ENCODE measurements around the gene CCL1. TPM values are rescaled to one million over a fixed set of nuclear protein-coding genes. Genes with fewer than 3 reads are reported as not detected.

CCL1 gene
- total RNA-seq, 8 experiments from 2014 or later: not detected

DNA sequence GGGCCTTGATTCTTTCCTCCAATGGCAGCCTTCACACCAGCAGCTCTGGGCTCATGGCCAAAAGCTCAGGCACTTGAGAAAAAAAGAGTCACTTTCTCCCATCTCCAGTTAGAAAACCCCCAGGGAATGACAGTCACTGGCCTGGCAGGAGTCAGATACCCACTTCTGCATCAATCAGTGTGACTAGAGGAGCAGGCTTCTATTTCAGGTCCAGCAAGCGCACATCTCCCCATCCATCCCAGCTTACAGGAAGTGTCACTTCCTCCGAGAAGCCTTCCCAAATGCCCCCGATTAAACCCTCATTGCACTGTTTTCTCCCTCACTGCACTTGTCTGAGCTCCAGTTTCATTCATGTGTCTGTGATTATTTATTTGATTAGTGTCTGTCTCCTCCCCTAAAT lies 30.4 kb upstream of the CCL1 start:
- WGBS, 10 experiments: 40 to 100% (median 67%) methylated on average over 1 to 3 of the region's 3 CpGs; no CpG with 5 or more reads in 4 of the 10 experiments
- in situ Hi-C loops (cut with MboI; ENCODE audit: low pct_unique_long_range_greater_than_20kb in 2 of 9, low sequenced_read_pairs in 9 of 9, unreplicated experiment in 9 of 9): no loop called here

DNA sequence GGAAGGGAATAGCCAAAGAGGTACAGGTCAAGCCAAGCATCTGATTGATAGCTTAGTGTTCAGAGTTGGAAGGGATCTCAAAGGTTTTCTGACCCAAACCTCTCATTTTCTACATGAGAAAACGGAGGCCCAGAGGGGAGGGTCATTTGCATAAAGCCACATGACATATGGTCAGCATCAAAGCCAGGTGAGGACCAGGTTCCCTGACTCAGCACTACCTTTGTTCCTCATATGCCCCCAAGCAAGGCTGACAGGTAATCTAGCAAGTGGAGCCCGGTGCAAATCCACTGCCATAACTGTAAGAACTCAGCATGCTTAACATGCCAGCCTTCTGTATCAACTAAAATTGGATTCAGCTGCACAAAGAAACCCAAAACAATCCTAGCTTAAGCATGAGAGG lies 28.2 kb upstream of the CCL1 start:
- 0 to 60% (median 33%) methylated on average over 1 to 2 of the region's 2 CpGs; no CpG with 5 or more reads in 5 of the 10 experiments for WGBS, 10 experiments
- Histone ChIP-seq H3K27ac (no peak overlapping the region), H3K4me3 (no peak overlapping the region), H3K4me1 (replicated peaks in 1 of 2) (no peaks in the 10 kb centered on the region)
- in situ Hi-C loops (cut with MboI; ENCODE audit: low pct_unique_long_range_greater_than_20kb in 2 of 9, low sequenced_read_pairs in 9 of 9, unreplicated experiment in 9 of 9): no loop called here
- ATAC-seq (replicated peaks in 6 of 8): no peak

More for the DNA sequence above, 30.4 kb upstream of the CCL1 start:
- no peak overlapping the region for H3K4me3 ChIP-seq
- H3K4me1 ChIP-seq (replicated peaks in 1 of 2): no peaks in the 10 kb centered on the region
- no peak for ATAC-seq (replicated peaks in 6 of 8)
- H3K27ac ChIP-seq: no peak overlapping the region

DNA sequence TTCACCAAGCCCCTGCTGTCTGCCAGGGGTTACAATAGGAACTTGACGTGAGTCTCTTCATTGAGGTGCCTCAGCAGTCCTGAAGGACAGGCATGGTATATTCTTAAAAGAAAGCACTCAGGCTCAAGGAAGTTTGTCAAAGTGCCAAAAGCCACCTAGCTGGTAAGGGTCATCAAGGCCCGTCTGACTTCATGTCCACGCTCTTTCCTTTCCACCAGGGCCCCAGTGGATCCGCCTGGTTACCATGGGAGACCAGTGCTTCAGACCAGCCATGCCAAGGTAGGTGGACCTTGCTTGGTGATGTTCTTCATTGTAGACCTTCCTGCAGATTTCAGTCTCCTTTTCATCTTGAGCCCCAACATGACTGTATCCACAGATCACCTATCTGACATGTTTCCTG lies 27.6 kb upstream of the CCL1 start:
- H3K4me1 ChIP-seq (replicated peaks in 1 of 2): no peaks in the 10 kb centered on the region
- ATAC-seq (replicated peaks in 6 of 8): no peak
- in situ Hi-C loops (cut with MboI; ENCODE audit: low pct_unique_long_range_greater_than_20kb in 2 of 9, low sequenced_read_pairs in 9 of 9, unreplicated experiment in 9 of 9): no loop called here
- H3K27ac ChIP-seq: no peak overlapping the region
- no peak overlapping the region for H3K4me3 ChIP-seq
- 8 to 100% (median 73%) methylated on average over 1 to 3 of the region's 4 CpGs; no CpG with 5 or more reads in 5 of the 10 experiments for WGBS, 10 experiments

DNA sequence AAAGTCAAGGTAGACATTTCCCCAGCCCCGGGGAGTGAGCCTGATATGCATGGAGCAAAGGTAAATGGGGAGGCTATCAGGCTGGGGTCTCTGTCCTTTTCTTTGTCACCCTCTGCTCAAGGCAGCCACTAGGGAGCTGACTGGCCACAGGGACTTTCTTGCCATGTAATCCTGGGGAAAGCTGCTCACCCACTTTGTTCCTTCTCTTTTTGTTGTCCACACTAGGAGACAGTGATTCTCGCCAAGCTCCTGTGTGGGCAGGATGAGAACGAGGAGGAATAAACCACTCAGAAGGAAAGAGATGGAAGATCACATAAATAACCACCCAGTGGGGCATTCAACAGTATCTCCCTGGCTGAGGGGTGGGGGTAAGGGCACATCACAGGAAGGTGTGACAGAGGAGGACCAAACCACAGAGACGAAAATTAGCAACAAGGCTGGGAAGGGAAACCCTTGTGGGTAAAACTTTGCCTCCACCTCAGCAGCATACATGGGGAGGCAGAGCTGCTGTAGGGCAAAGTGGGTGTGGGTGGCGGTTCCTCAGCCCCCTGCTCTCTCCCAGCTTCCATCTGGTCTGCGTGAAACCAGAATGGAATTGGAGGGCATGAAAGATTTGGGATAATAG lies 26.2 kb upstream of the CCL1 start:
- Histone ChIP-seq H3K4me1 (replicated peaks in 1 of 2) (no peaks in the 10 kb centered on the region), H3K27ac (no peak overlapping the region), H3K4me3 (no peak overlapping the region)
- no peak for ATAC-seq (replicated peaks in 6 of 8)
- in situ Hi-C loops (cut with MboI; ENCODE audit: low pct_unique_long_range_greater_than_20kb in 2 of 9, low sequenced_read_pairs in 9 of 9, unreplicated experiment in 9 of 9): no loop called here
- WGBS, 10 experiments: 0 to 100% (median 61%) methylated on average over 1 to 5 of the region's 6 CpGs; no CpG with 5 or more reads in 2 of the 10 experiments

DNA sequence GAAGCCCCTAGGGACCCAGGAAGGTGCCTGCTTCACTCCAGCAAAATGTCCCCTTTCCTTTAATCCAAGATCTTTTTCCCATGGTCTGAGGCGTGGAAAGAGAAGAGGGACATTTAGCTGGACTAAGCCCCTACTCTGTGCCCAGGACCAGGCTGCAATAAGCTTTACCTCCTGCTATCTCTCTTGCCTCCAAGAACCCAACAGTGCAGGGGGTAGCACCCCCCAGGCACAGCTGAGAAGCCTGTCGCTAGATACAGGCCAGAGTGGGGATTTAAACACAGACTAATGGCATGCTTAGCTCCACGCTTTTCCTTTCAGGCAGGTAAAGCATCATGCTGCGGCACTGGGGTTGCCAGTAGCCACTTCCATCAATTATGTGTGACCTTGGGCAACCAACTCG lies 24.5 kb upstream of the CCL1 start:
- Histone ChIP-seq H3K4me3 (no peak overlapping the region), H3K4me1 (replicated peaks in 1 of 2) (no peaks in the 10 kb centered on the region), H3K27ac (no peak overlapping the region)
- ATAC-seq (replicated peaks in 6 of 8): no peak
- WGBS, 10 experiments: 24 to 100% (median 52%) methylated on average over 1 to 4 of the region's 5 CpGs; no CpG with 5 or more reads in 2 of the 10 experiments
- in situ Hi-C loops (cut with MboI; ENCODE audit: low pct_unique_long_range_greater_than_20kb in 2 of 9, low sequenced_read_pairs in 9 of 9, unreplicated experiment in 9 of 9): no loop called here

DNA sequence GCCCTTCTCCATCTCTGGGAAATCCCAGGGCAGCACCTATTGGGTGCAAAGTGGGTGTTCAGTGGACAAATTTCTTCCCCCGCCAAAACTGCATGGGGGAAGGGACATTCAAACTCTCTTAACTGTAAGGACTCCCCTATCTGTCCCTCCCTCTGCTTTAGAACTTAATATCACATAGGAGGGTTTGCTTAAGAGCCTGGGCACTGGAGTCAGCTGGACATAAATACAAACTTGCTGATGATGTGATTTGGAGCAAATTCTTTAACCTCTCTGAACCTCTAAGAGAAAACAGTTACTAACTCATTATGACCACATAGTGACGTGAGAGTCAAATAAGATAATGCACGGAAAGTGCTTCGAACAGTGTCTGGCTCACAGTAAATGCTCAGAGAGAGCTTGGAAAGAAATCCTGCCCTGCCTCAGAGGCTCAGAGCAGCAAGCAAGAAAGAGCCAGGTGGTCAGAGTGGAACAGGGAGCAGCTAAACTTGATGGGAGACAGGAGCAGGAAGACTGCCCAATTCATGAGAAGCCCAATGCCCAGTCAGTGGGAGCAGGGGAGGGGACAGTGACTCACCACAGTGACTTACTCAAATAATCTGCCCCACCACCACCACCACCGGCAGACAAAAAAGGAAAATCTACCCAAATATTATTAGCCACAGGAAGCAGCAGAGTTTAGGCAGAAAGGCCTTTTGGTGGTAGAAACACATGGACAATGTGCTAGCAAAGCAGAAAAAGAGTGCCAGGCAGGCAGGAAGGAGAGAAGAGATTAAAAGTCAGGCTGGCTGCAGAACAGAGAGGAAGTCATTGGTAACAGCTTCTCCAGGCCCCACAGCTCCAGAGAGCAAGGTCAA lies 23.9 kb upstream of the CCL1 start:
- H3K27ac ChIP-seq: no peak overlapping the region
- no peak for ATAC-seq (replicated peaks in 6 of 8)
- WGBS, 10 experiments: 22 to 90% (median 64%) methylated on average over 1 to 5 of the region's 5 CpGs; no CpG with 5 or more reads in 2 of the 10 experiments

DNA sequence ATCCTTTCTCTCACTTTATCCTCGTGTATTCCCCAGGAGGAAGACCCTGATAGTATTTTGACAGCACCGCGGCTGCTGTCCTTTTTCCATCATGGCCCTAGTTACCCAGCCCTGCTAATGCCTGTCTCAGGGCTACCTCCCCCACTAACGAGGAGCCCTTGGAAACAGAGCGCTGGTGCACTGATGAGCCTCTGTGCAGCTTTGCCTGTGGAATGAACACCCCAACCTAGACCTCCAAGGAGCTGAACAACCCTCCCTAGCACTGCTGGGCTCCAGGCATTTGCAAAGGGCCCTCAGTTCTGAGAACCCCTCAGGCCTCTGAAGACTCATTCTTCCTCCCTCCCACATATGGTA lies 23.3 kb upstream of the CCL1 start:
- in situ Hi-C loops (cut with MboI; ENCODE audit: low pct_unique_long_range_greater_than_20kb in 2 of 9, low sequenced_read_pairs in 9 of 9, unreplicated experiment in 9 of 9): no loop called here
- no peak for ATAC-seq (replicated peaks in 6 of 8)
- H3K27ac ChIP-seq: no peak overlapping the region
- 0 to 60% (median 52%) methylated on average over 1 to 4 of the region's 5 CpGs; no CpG with 5 or more reads in 5 of the 10 experiments for WGBS, 10 experiments
- H3K4me1 ChIP-seq (replicated peaks in 1 of 2): no peaks in the 10 kb centered on the region
- H3K4me3 ChIP-seq: no peak overlapping the region

More for the DNA sequence above, 23.9 kb upstream of the CCL1 start:
- in situ Hi-C loops (cut with MboI; ENCODE audit: low pct_unique_long_range_greater_than_20kb in 2 of 9, low sequenced_read_pairs in 9 of 9, unreplicated experiment in 9 of 9): no loop called here
- Histone ChIP-seq H3K4me1 (replicated peaks in 1 of 2) (no peaks in the 10 kb centered on the region), H3K4me3 (no peak overlapping the region)

DNA sequence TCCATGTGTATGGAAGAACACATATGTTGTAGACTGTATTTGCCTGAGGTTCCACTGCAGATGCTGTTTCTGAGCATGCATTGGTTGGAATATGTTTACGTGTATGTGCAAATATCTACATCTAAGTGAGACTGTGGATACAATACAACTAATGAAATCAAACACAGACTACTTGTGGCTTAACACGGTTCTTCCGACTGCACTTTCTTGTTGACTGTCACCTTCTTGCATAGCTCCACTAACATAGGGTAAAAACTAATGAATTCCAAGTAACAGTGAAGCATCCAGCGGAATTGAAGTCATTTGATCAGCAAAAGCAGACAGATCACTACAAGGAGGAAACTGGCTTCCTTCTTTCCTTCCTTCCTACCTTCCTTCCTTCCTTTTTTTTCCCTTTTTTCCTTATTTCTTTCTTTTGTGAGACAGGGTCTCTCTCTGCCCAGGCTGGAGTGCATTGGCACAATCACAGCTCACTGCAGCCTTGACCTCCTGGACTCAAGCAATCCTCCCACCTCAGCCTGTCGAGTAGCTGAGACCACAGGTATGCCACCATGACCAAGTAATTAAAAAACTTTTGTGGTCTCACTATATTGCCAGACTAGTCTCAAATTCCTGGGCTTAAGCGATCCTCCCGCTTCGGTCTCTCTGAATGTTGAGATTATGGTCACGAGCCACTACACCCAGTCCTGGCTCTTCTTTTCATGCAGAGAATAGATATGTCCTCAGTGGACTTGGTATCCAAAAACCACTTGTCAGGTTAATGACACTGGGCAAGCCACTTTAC lies 22.0 kb upstream of the CCL1 start:
- in situ Hi-C loops (cut with MboI; ENCODE audit: low pct_unique_long_range_greater_than_20kb in 2 of 9, low sequenced_read_pairs in 9 of 9, unreplicated experiment in 9 of 9): no loop called here
- ATAC-seq (replicated peaks in 6 of 8): no peak
- H3K27ac ChIP-seq: no peak overlapping the region
- no peaks in the 10 kb centered on the region for H3K4me1 ChIP-seq (replicated peaks in 1 of 2)
- no peak overlapping the region for H3K4me3 ChIP-seq
- 19 to 76% (median 44%) methylated on average over 3 to 9 of the region's 9 CpGs; no CpG with 5 or more reads in 1 of the 10 experiments for WGBS, 10 experiments

DNA sequence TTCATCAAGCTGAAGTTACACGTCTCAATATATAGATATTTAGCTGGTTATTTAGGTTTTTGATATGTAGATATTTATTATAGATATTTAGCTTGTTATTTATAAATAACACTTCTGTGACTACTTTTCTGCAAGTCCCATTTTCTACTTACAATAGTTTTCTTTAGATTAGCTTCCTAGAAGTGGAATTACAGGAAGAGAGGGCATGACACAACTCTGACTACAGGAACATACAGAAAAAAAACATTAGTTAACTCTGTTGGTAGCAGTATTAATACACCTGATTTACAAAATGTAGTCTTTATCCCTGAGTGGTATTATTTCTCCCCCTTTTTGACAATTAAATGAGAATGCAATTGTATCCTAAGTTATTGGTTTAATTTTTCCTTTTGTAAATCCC lies 21.2 kb upstream of the CCL1 start:
- no peak for ATAC-seq (replicated peaks in 6 of 8)
- 0 to 60% (median 29%) methylated on average over 1 of the region's 1 CpG; no CpG with 5 or more reads in 4 of the 10 experiments for WGBS, 10 experiments
- H3K27ac ChIP-seq: no peak overlapping the region
- in situ Hi-C loops (cut with MboI; ENCODE audit: low pct_unique_long_range_greater_than_20kb in 2 of 9, low sequenced_read_pairs in 9 of 9, unreplicated experiment in 9 of 9): no loop called here
- H3K4me3 ChIP-seq: no peak overlapping the region
- no peaks in the 10 kb centered on the region for H3K4me1 ChIP-seq (replicated peaks in 1 of 2)

DNA sequence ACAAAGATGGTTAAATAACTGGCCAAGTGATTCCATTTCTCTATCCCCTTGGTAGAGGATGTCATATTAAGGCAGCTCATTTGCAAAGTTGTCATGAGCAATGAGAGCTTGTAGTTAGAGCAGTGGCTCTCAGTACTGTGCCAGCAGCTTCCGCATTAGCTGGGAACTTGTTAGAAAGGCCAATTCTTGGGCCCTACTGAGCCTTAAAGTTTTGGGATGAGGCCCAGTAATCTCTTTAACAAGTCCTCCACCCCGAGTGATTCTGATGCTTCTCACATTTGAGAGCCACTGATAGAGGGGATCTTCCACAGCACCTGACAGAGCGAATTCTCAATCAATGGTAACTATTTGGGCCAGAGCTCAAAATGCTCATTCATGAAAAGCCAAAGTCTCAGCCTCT lies 20.2 kb upstream of the CCL1 start:
- in situ Hi-C loops (cut with MboI; ENCODE audit: low pct_unique_long_range_greater_than_20kb in 2 of 9, low sequenced_read_pairs in 9 of 9, unreplicated experiment in 9 of 9): no loop called here
- no peak for ATAC-seq (replicated peaks in 6 of 8)
- no peak overlapping the region for H3K4me3 ChIP-seq
- 13 to 86% (median 56%) methylated on average over 1 to 3 of the region's 3 CpGs; no CpG with 5 or more reads in 2 of the 10 experiments for WGBS, 10 experiments
- H3K4me1 ChIP-seq (replicated peaks in 1 of 2): no peaks in the 10 kb centered on the region
- H3K27ac ChIP-seq: no peak overlapping the region

DNA sequence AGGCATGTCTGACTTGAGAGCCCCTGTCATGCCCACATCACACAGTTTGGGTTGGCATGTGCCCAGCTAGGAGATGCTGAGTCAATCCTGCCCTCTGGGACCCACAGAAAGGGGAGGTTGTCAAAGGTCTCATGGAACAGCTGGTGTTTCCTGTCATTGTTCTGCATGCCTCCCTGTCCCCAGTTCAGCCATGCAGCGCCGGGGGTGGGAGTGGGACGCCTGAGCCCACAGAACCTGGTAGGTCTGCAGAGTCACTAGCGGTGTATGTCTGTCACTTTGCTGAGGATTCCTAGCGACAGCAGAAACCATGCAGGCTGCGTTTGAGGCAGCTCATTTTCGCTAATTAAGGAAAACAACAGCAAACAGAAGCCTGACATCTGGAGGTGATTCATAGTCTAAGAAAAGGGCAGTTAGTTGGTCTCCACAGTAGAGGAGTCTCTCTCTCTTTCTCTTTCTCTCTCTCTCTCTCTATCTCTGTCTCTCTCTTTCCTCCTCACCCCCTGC lies 19.6 kb upstream of the CCL1 start:
- ATAC-seq (replicated peaks in 6 of 8): peak in 3 of 8 experiments; percentile 32 to 53 (median 39)
- Histone ChIP-seq H3K4me3 (no peak overlapping the region), H3K27ac (no peak overlapping the region), H3K4me1 (replicated peaks in 1 of 2) (no peaks in the 10 kb centered on the region)
- in situ Hi-C loops (cut with MboI; ENCODE audit: low pct_unique_long_range_greater_than_20kb in 2 of 9, low sequenced_read_pairs in 9 of 9, unreplicated experiment in 9 of 9): no loop called here
- 0 to 60% (median 46%) methylated on average over 1 to 5 of the region's 7 CpGs; no CpG with 5 or more reads in 4 of the 10 experiments for WGBS, 10 experiments

DNA sequence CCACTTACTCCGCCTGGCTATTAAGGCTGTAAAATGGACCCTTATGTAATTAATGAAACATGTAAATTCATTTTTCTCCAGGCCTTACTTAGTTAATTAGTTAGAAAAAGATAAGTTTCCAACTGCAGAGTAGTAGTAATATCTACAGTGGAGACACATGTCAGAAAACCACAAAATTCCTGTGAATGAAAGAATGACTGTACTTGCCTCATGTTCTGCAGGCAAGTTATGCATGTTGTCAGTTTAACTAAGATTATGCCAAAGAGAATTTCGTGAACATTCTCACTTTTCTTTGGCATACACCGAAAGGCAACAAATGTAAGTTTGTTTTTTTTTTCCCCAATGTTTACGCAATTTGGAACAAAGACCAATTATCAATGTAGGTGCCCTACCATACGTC lies 16.8 kb upstream of the CCL1 start:
- 8 to 76% (median 63%) methylated on average over 2 to 5 of the region's 5 CpGs; no CpG with 5 or more reads in 1 of the 10 experiments for WGBS, 10 experiments
- Histone ChIP-seq H3K27ac (no peak overlapping the region), H3K4me3 (no peak overlapping the region), H3K4me1 (replicated peaks in 1 of 2) (no peaks in the 10 kb centered on the region)
- no peak for ATAC-seq (replicated peaks in 6 of 8)
- in situ Hi-C loops (cut with MboI; ENCODE audit: low pct_unique_long_range_greater_than_20kb in 2 of 9, low sequenced_read_pairs in 9 of 9, unreplicated experiment in 9 of 9): no loop called here

DNA sequence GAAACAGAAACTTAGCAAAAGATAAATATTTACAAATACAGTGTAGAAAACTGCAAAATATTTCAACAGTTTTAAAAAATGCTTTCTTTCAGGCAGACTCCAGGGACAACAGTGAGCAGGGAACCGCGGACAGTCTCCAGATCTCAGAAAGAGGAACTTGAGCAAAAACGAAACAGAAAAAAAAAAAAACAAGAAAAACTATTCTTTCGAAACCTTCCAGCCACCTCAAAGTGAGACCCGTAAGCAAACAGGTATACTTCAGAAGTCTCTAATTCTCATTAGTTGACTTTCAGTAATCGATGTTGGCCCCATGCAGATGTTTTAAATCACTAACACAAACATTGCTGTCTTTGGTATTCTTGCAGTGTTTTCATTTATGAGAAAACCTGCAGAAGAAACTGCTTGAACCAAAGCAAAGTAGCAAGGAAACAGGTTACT lies 15.7 kb upstream of the CCL1 start:
- no peak overlapping the region for H3K4me3 ChIP-seq
- in situ Hi-C loops (cut with MboI; ENCODE audit: low pct_unique_long_range_greater_than_20kb in 2 of 9, low sequenced_read_pairs in 9 of 9, unreplicated experiment in 9 of 9): no loop called here
- 4 to 90% (median 72%) methylated on average over 2 to 6 of the region's 6 CpGs for WGBS, 10 experiments
- H3K27ac ChIP-seq: no peak overlapping the region
- no peaks in the 10 kb centered on the region for H3K4me1 ChIP-seq (replicated peaks in 1 of 2)
- no peak for ATAC-seq (replicated peaks in 6 of 8)

All from motor neuron (in vitro differentiated cells).